Measurements from ENCODE around the gene SLC6A8.

The SLC6A8 gene

GRCh38 chrX:153647461-153648357, 40.0 kb upstream of the SLC6A8 start:
- DNase-seq = no peak

GRCh38 chrX:153648358-153649177, 39.2 kb upstream of the SLC6A8 start:
- DNase-seq = no peak

- DNase-seq = no peak
These were observed 38.4 kb upstream of the SLC6A8 start for GRCh38 chrX:153649178-153649914.

GRCh38 chrX:153649915-153650782, 37.6 kb upstream of the SLC6A8 start:
- no peak for DNase-seq

GRCh38 chrX:153650959-153651358, 36.8 kb upstream of the SLC6A8 start:
- DNase-seq = no peak

- DNase-seq = no peak
These were observed 36.1 kb upstream of the SLC6A8 start for GRCh38 chrX:153651540-153652079.

GRCh38 chrX:153653556-153653955, 34.2 kb upstream of the SLC6A8 start:
- DNase-seq = no peak

GRCh38 chrX:153657161-153657560, 30.6 kb upstream of the SLC6A8 start:
- no peak for DNase-seq

- no peak for DNase-seq
These were observed 28.5 kb upstream of the SLC6A8 start for GRCh38 chrX:153659268-153659667.

- peak in 4 of 56 donors; percentile 13 to 43 (median 34) for DNase-seq
These were observed 25.5 kb upstream of the SLC6A8 start for GRCh38 chrX:153662266-153662665.

- DNase-seq = no peak
These were observed 21.9 kb upstream of the SLC6A8 start for GRCh38 chrX:153665726-153666306.

GRCh38 chrX:153667281-153667955, 20.3 kb upstream of the SLC6A8 start:
- no peak for DNase-seq

- DNase-seq = peak in 52 of 56 donors; percentile 24 to 94 (median 74)
These were observed 19.8 kb upstream of the SLC6A8 start for GRCh38 chrX:153667956-153668396.

- no peak for DNase-seq
These were observed 19.1 kb upstream of the SLC6A8 start for GRCh38 chrX:153668423-153669173.

- DNase-seq = peak in 1 of 56 donors; percentile 3
These were observed 18.4 kb upstream of the SLC6A8 start for GRCh38 chrX:153669174-153669890.

GRCh38 chrX:153669901-153670731, 17.6 kb upstream of the SLC6A8 start:
- DNase-seq = no peak
